Osteoblast (primary cell): ENCODE measurements around the gene F11. TPM values are rescaled to one million over a fixed set of nuclear protein-coding genes. Genes with fewer than 3 reads are reported as not detected.

ENCODE experiments used
- DNase-seq: peaks from one replicate; pipeline ENCODE4 v3.0.0; 2011; ENCODE audit warnings: low spot score, mixed read lengths; ENCODE audit not compliant: insufficient read length; ENCODE audit errors: missing footprints
- H2AFZ ChIP-seq: 2 replicates; pipeline ENCODE4 v1.6.0; 2011; ENCODE audit warnings: mild to moderate bottlenecking, low read length
- H3K27ac ChIP-seq: 2 replicates; pipeline ENCODE4 v1.5.1; 2011; ENCODE audit warnings: mild to moderate bottlenecking, low read depth, low read length, moderate library complexity
- H3K27me3 ChIP-seq: 2 replicates; pipeline ENCODE4 v1.6.0; 2012; ENCODE audit warnings: mild to moderate bottlenecking, control low read depth, inconsistent platforms, low read length, moderate library complexity; ENCODE audit not compliant: insufficient read depth
- H3K36me3 ChIP-seq: 2 replicates; pipeline ENCODE4 v1.5.1; 2011; ENCODE audit warnings: mild to moderate bottlenecking, low read length, control low read depth, moderate library complexity; ENCODE audit not compliant: insufficient read depth
- H3K4me1 ChIP-seq: 2 replicates; pipeline ENCODE4 v1.5.1; 2011; ENCODE audit warnings: mild to moderate bottlenecking, low read length, control low read depth, moderate library complexity; ENCODE audit not compliant: insufficient read depth
- H3K4me2 ChIP-seq: 2 replicates; pipeline ENCODE4 v1.6.0; 2011; ENCODE audit warnings: mild to moderate bottlenecking, low read length; ENCODE audit not compliant: insufficient read depth
- H3K4me3 ChIP-seq: fragments of 200-600 bp; sonication (generic); 3 replicates; pipeline ENCODE4 v1.5.1; 2012; ENCODE audit warnings: mild to moderate bottlenecking, low read length, inconsistent platforms; ENCODE audit not compliant: insufficient read depth
- H3K79me2 ChIP-seq: 2 replicates; pipeline ENCODE4 v1.6.0; 2012; ENCODE audit warnings: mild to moderate bottlenecking, low read length, control low read depth, inconsistent platforms; ENCODE audit not compliant: insufficient read depth
- H3K9me3 ChIP-seq: 2 replicates; pipeline ENCODE4 v1.5.1; 2011; ENCODE audit warnings: low read depth, low read length, control low read depth
- H4K20me1 ChIP-seq: 2 replicates; pipeline ENCODE4 v1.6.0; 2012; ENCODE audit warnings: mild to moderate bottlenecking, low read length, control low read depth; ENCODE audit not compliant: insufficient read depth
- total RNA-seq: library from RNA; depleted of rRNA; stranded (reverse); fragments of >200 nt; gene quantifications from 2 replicates; pipeline ENCODE4 v1.2.3, GENCODE V29; 2012
- TF ChIP-seq, protein P1 (sequence below): IDR thresholded peaks from 2 replicates; pipeline ENCODE4 v1.5.1; 2011; ENCODE audit warnings: mild to moderate bottlenecking, low read depth, low read length, moderate library complexity; ENCODE audit errors: extremely low read depth

Gene F11
- total RNA-seq, 1 donor = not detected

- Histone ChIP-seq H3K27ac (no peak overlapping the region), H3K4me1 (no peaks in the 10 kb centered on the region), H3K36me3 (no peaks in the 10 kb centered on the region), H3K9me3 (no peaks in the 10 kb centered on the region), H3K4me2 (no peak overlapping the region), H3K79me2 (no peaks in the 10 kb centered on the region), H2AFZ (no peak overlapping the region), H4K20me1 (no peaks in the 10 kb centered on the region), H3K4me3 (no peak overlapping the region), H3K27me3 (peaks cover 10% of the 10 kb centered on the region)
- DNase-seq = no peak
- TF ChIP-seq, protein P1, sequence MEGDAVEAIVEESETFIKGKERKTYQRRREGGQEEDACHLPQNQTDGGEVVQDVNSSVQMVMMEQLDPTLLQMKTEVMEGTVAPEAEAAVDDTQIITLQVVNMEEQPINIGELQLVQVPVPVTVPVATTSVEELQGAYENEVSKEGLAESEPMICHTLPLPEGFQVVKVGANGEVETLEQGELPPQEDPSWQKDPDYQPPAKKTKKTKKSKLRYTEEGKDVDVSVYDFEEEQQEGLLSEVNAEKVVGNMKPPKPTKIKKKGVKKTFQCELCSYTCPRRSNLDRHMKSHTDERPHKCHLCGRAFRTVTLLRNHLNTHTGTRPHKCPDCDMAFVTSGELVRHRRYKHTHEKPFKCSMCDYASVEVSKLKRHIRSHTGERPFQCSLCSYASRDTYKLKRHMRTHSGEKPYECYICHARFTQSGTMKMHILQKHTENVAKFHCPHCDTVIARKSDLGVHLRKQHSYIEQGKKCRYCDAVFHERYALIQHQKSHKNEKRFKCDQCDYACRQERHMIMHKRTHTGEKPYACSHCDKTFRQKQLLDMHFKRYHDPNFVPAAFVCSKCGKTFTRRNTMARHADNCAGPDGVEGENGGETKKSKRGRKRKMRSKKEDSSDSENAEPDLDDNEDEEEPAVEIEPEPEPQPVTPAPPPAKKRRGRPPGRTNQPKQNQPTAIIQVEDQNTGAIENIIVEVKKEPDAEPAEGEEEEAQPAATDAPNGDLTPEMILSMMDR = no peak
Observed at GRCh38 chr4:186300659-186301390, 34.8 kb downstream of the F11 start.

GRCh38 chr4:186304216-186304615 lies 38.2 kb downstream of the F11 start:
- Histone ChIP-seq H3K27ac (no peak overlapping the region), H3K4me2 (no peak overlapping the region), H3K27me3 (peaks cover 5% of the 10 kb centered on the region), H3K9me3 (no peaks in the 10 kb centered on the region), H3K4me3 (no peak overlapping the region), H3K4me1 (no peaks in the 10 kb centered on the region), H2AFZ (no peak overlapping the region), H3K36me3 (no peaks in the 10 kb centered on the region), H4K20me1 (no peaks in the 10 kb centered on the region), H3K79me2 (no peaks in the 10 kb centered on the region)
- TF ChIP-seq, protein P1 = no peak
- DNase-seq = no peak

- Histone ChIP-seq H2AFZ (no peak overlapping the region), H3K27me3 (peaks cover 5% of the 10 kb centered on the region), H3K27ac (no peak overlapping the region), H3K79me2 (no peaks in the 10 kb centered on the region), H4K20me1 (no peaks in the 10 kb centered on the region), H3K9me3 (no peaks in the 10 kb centered on the region), H3K36me3 (no peaks in the 10 kb centered on the region), H3K4me1 (no peaks in the 10 kb centered on the region), H3K4me3 (no peak overlapping the region), H3K4me2 (no peak overlapping the region)
- no peak for DNase-seq
- TF ChIP-seq, protein P1 = no peak
Observed at GRCh38 chr4:186304866-186305505, 39.0 kb downstream of the F11 start.

DNA sequence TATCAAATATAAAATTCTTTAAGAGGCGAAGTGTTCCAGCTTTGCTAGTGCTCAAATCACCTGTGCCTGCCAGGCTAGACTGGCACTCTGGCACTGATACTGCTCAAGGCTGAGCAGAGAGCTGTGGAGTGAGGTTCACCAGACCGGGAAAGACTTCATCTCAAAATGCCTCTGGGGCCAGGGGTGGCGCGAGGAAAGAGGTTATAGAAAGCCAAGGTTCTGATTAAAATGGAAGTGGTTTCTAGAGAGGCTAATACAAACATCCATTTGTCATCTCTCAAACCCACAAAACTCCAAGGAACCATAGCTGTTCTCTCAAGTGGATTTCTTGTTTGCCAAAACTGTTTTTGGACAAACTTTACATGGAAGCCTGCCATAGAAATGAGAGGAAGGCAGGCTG lies 41.5 kb downstream of the F11 start:
- Histone ChIP-seq H3K27me3 (peaks cover 5% of the 10 kb centered on the region), H3K9me3 (no peaks in the 10 kb centered on the region), H3K4me3 (no peak overlapping the region), H2AFZ (no peak overlapping the region), H3K79me2 (no peaks in the 10 kb centered on the region), H3K27ac (no peak overlapping the region), H4K20me1 (no peaks in the 10 kb centered on the region), H3K4me2 (no peak overlapping the region), H3K4me1 (no peaks in the 10 kb centered on the region), H3K36me3 (no peaks in the 10 kb centered on the region)
- TF ChIP-seq, protein P1 = no peak
- DNase-seq = no peak
